Activated CD4-positive, alpha-beta memory T cell treated with anti-CD3 and anti-CD28 coated beads, Interleukin-2, amount 10 ng/mL, durations not matched to agents 7 days and 5 days (primary cell): ENCODE data around the gene ZNF616. TPM values are rescaled to one million over a fixed set of nuclear protein-coding genes. Genes with fewer than 3 reads are reported as not detected.
"Not testable (repeated sequence)": the region's sequence is repeated elsewhere in the genome, so short reads cannot be mapped to it uniquely, and the experiment has no call there.

Source experiments
- CTCF ChIA-PET: fragments of 350-600 bp; sonication (Branson Sonifier 250); formaldehyde crosslinking; loops from one replicate; lab custom pipeline; 2021; ENCODE audit warnings: antibody characterized with exemption, inconsistent platforms; lab: Charles Lee
- POLR2A ChIA-PET: fragments of 350-600 bp; sonication (Branson Sonifier 250); formaldehyde crosslinking; loops from one replicate; lab custom pipeline; 2021; ENCODE audit warnings: antibody characterized with exemption; lab: Charles Lee
- DNase-seq: peaks from one replicate; pipeline ENCODE4 v3.0.0-alpha.2; 2020
- H3K27ac Mint-ChIP-seq: one replicate; pipeline ENCODE4 v1.8.0; 2021; ENCODE audit warnings: mild to moderate bottlenecking, mixed read lengths
- H3K27me3 Mint-ChIP-seq: one replicate; pipeline ENCODE4 v1.8.0; 2021; ENCODE audit warnings: mixed read lengths
- H3K36me3 Mint-ChIP-seq: one replicate; pipeline ENCODE4 v1.8.0; 2021; ENCODE audit warnings: low read depth, mixed read lengths
- H3K4me1 Mint-ChIP-seq: one replicate; pipeline ENCODE4 v1.8.0; 2021; ENCODE audit warnings: mixed read lengths
- H3K4me3 Mint-ChIP-seq: one replicate; pipeline ENCODE4 v1.8.0; 2021; ENCODE audit warnings: mild to moderate bottlenecking, mixed read lengths
- H3K9me3 Mint-ChIP-seq: one replicate; pipeline ENCODE4 v1.8.0; 2021; ENCODE audit warnings: mixed read lengths
- total RNA-seq, 2 experiments: library from RNA; stranded (reverse); gene quantifications; one replicate each; pipeline ENCODE4 v1.2.3, GENCODE V29; 2021

ZNF616 gene
- total RNA-seq, 2 experiments from 2014 or later = 7.9 to 8.5 TPM

DNA sequence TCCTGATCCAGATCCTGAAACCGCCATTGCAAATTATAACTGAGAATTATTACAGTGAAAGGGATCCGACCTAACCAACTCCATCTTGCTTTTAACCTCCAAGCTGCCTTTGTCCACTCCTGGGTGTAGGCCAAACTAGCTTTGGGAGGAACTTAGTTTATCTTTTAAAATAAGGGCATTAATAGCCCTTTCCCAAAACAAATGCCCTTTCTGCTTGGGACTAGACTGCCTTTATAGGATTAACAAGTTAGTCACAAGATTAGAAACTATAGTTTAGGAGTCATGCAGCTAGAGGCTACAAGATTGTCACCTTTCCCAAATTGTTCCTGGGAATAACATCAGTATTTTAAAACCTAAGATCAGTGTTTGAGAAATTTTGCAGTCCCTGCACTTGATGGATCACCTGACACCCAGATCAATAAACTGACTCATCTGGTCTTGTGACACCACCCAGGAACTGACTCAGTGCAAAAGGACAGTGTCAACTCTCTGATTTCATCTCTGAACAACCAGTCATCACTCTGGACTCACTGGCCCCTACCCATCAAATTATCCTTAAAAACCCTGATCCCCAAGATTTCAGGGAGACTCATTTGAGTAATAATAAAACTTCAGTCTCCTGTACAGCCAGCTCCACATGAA, 40.1 kb downstream of the ZNF616 start:
- Mint-ChIP-seq H3K27me3 (no peaks in the 10 kb centered on the region), H3K27ac (no peak overlapping the region), H3K9me3 (peaks cover 27% of the 10 kb centered on the region), H3K4me1 (peaks cover 14% of the 10 kb centered on the region), H3K4me3 (no peak overlapping the region), H3K36me3 (peaks cover 27% of the 10 kb centered on the region)
- CTCF ChIA-PET = no interaction called here
- no peak for DNase-seq
- POLR2A ChIA-PET = no interaction called here

DNA sequence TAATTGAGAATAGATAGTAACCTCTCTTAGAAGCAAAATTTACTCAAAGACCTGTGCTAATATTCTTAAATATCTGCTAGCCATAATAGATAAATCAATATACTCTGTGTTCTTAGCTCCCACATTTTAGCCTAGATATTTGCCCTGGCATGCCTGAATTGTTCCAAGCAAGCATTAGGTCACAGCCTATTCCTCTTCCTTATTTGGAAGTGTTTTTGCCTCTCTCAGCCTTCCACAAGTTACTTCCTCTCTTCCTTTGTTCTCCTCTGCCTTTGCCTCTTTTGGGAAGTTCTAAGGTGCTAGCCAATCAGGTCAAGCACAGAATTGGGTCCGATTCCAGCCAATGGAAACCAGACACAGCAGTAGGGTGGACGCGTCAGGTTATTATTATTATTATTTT, 43.3 kb downstream of the ZNF616 start:
- peaks cover 30% of the 10 kb centered on the region for H3K4me1 Mint-ChIP-seq
- DNase-seq, H3K27me3 Mint-ChIP-seq, POLR2A ChIA-PET, H3K27ac Mint-ChIP-seq, CTCF ChIA-PET: not testable (repeated sequence)
- peaks cover 45% of the 10 kb centered on the region for H3K9me3 Mint-ChIP-seq
- peaks cover 58% of the 10 kb centered on the region for H3K36me3 Mint-ChIP-seq
- peak overlapping the region; percentile 89 for H3K4me3 Mint-ChIP-seq

DNA sequence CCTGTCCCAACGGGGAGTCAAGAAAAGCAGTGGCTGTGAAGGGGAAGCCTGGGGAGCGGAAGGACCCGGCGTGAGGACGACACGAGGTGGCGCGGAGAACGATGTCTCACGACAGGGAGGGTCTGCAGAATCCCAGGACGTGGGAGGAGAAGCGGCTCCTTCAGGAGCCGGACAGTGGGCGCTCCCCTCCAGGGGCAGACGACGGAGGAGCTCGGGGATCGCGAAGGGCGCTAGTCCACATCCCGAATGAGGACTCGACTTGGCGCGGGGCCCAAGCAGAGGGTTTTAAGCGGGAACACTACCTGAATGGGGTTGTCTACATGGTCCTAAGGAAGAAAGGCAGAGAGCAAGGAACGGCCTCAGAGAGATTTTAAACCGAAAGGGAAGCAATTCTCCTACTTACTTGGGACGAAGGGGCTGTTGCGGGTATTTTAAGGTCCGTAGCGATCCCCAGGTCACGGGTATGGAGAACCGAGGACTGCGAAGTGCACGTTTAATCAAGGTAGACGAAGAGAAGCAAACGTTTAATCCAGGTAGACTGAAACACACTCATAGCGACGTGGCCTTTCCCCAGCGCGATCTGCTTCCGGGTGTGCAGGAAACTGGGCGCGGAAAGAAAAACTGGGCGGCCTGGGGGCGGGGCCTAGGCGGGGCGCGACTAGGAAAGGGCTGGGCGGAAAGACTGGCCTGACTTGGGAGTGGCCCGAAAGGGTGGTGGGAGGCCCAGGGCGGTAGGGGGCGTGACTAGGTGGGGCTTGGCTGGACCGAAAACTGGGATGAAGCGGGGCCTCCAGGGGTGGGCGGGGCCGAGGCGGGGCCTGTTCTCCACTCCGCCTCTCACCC, 44.3 kb downstream of the ZNF616 start, which contains the start of gene ZNF841:
Gene ZNF841, minus strand, starts transcription at position 594 of the 843 bp plus-strand sequence. CDS start 10,964 bp downstream, outside the sequence.
- Mint-ChIP-seq H3K27me3 (no peaks in the 10 kb centered on the region), H3K4me1 (peaks cover 34% of the 10 kb centered on the region), H3K36me3 (peaks cover 68% of the 10 kb centered on the region), H3K27ac (peak within 1 kb of the TSS; percentile 88), H3K4me3 (peak within 1 kb of the TSS; percentile 89), H3K9me3 (peaks cover 53% of the 10 kb centered on the region)
- DNase-seq = peak; percentile 90
- ChIA-PET CTCF (no interaction called here), POLR2A (no interaction called here)

DNA sequence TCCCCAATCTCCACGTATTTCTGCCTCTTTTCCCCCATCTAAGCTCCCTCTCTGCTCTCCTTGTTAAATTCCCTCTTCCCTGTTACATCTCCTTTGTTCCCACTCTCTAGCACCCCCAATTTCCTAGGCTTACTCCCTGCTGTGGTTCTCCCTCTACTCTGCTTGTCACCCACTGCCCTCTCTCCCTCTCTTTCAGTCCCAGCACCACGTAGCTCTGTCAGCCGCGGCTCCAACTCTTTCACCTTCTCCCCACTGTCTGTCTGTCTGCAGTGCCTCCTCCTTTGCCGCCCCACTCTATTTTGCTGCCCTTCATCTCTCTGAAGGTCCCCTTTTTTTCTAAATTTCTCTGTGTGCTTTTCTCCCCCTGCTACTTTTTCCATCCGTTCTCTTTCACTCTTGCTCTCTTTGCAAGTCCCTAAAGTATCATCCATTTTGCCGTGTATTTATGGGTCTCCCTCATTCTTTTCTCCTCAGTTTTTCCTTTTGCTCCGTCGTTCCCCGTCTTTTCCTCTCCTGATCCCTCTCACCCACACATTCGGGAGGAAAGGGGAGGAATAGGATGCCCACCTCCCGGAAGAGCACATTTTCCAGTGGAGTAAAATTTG, 45.1 kb downstream of the ZNF616 start:
- peak overlapping the region; percentile 88 for H3K27ac Mint-ChIP-seq
- ChIA-PET CTCF (no interaction called here), POLR2A (interaction anchor here (1.5 kb wide), 1 partner anchor 95 kb away, joined by 3 read pairs; the partner anchor contains the start of gene PPP2R1A)
- H3K9me3 Mint-ChIP-seq = peaks cover 52% of the 10 kb centered on the region
- H3K4me3 Mint-ChIP-seq = peak overlapping the region; percentile 89
- H3K36me3 Mint-ChIP-seq = peaks cover 75% of the 10 kb centered on the region
- no peaks in the 10 kb centered on the region for H3K27me3 Mint-ChIP-seq
- DNase-seq = no peak
- H3K4me1 Mint-ChIP-seq = peaks cover 35% of the 10 kb centered on the region

DNA sequence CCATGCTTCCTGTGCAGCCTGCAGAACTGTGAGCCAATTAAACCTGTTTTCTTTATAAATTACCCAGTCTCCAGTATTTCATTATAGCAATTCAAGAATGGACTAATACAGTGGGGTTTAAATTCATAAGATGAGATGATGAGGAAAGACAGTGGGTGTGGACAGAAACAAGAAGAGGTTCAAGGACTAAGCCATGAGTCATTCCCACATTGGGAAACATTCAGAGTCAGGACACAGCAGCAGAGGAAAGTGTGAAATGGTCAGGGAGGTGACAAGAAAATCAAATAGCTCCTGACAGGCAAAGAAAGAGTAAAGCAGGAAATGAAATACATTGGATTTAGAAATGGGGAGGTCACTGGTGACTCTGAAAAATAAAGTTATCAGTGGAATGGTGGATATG, 53.3 kb downstream of the ZNF616 start:
- no peak overlapping the region for H3K4me3 Mint-ChIP-seq
- ChIA-PET POLR2A (no interaction called here), CTCF (no interaction called here)
- peaks cover 5% of the 10 kb centered on the region for H3K4me1 Mint-ChIP-seq
- H3K27me3 Mint-ChIP-seq = no peaks in the 10 kb centered on the region
- H3K9me3 Mint-ChIP-seq = peaks cover 71% of the 10 kb centered on the region
- H3K27ac Mint-ChIP-seq = no peak overlapping the region
- no peak for DNase-seq
- peaks cover 98% of the 10 kb centered on the region for H3K36me3 Mint-ChIP-seq

DNA sequence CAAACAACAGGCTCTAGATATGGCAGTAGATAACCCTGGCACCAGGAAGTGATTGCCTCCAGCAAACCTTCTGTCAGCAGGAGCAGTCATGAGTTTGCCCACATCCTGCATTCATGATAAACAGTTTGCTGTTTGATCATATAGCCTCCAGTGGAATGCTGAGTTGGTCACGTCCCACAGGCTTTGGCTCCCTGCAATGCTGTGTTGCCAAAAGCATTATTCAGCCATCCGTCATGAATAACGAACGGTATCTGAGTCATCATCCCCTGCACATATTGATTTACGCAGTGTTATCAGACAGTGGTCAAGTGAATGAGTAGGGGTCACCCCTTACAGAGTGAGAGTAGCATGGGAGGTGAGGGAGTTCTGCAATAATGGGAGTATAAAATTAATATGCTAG, 69.2 kb downstream of the ZNF616 start:
- H3K36me3 Mint-ChIP-seq = peaks cover 100% of the 10 kb centered on the region
- peaks cover 71% of the 10 kb centered on the region for H3K9me3 Mint-ChIP-seq
- no peak overlapping the region for H3K27ac Mint-ChIP-seq
- CTCF ChIA-PET = no interaction called here
- no peaks in the 10 kb centered on the region for H3K27me3 Mint-ChIP-seq
- no peak for DNase-seq
- H3K4me1 Mint-ChIP-seq = peaks cover 2% of the 10 kb centered on the region
- POLR2A ChIA-PET = no interaction called here
- no peak overlapping the region for H3K4me3 Mint-ChIP-seq

DNA sequence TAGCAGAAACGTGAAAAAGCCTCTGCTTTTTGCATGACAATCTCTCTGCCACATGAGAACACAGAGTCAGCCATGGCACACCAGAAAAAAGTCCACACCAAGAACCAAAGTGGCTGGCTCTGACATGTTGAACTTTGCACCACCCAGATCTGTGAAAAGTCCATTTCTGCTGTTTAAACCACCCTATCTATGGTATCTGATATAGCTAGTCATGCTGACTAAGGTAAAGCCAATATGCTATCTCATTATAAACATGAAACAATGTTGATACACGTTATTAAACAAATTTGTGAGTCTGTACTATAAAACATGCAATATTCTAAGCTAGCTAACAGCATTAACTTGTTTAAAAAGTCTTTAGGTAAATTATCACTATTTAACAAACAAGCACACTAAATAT, 70.1 kb downstream of the ZNF616 start:
- H3K4me3 Mint-ChIP-seq = no peak overlapping the region
- peaks cover 100% of the 10 kb centered on the region for H3K36me3 Mint-ChIP-seq
- ChIA-PET POLR2A (no interaction called here), CTCF (no interaction called here)
- no peaks in the 10 kb centered on the region for H3K27me3 Mint-ChIP-seq
- no peak overlapping the region for H3K27ac Mint-ChIP-seq
- peaks cover 69% of the 10 kb centered on the region for H3K9me3 Mint-ChIP-seq
- no peak for DNase-seq
- H3K4me1 Mint-ChIP-seq = peaks cover 2% of the 10 kb centered on the region

DNA sequence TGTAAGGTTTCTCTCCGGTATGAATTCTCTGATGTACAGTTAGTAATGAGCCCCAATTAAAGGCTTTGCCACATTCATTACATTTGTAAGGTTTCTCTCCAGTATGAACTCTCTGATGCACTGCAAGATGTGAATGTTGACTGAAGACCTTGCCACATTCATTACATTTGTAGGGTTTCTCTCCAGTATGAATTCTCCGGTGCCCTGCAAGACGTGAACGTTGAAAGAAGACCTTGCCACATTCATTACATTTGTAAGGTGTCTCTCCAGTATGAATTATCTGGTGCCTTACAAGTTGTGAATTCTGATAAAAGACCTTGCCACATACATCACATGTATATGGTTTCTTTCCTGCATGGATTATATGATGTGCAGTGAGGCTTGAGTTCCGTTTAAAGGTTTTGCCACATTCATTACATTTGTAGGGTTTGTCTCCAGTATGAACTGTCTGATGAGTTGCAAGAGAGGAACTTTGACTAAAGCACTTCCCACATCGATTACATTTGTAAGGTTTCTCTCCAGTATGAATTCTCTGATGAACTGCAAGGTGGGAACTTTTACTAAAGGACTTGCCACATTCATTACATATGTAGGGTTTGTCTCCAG, 73.4 kb downstream of the ZNF616 start:
- Mint-ChIP-seq H3K27me3 (no peaks in the 10 kb centered on the region), H3K9me3 (peaks cover 73% of the 10 kb centered on the region), H3K4me3 (no peak overlapping the region), H3K4me1 (peaks cover 2% of the 10 kb centered on the region), H3K36me3 (peaks cover 90% of the 10 kb centered on the region), H3K27ac (no peak overlapping the region)
- DNase-seq = no peak
- ChIA-PET CTCF (no interaction called here), POLR2A (no interaction called here)

DNA sequence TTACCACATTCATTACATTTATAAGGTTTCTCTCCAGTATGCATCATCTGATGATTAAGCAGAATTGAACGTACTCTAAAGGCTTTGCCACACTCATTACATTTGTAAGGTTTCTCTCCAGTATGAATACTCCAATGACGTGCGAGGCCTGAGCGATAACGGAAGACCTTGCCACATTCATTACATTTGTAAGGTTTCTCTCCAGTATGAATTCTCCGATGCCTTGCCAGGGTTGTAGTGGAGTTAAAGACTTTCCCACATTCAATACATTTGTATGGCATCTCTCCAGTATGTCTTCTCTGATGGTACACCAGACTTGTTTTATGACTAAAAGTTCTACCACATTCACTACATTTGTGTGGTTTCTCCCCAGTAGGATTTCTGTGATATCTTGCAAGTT, 74.3 kb downstream of the ZNF616 start:
- Mint-ChIP-seq H3K27me3 (no peaks in the 10 kb centered on the region), H3K4me3 (no peak overlapping the region), H3K4me1 (peaks cover 2% of the 10 kb centered on the region), H3K9me3 (peaks cover 72% of the 10 kb centered on the region), H3K36me3 (peaks cover 89% of the 10 kb centered on the region), H3K27ac (no peak overlapping the region)
- ChIA-PET POLR2A (no interaction called here), CTCF (no interaction called here)
- no peak for DNase-seq

Other genes starting within 250 kb of the ZNF616 start
- gene ZNF649, start 234.9 kb downstream of the ZNF616 start, total RNA-seq = 1 to 10 TPM; 8.1 to 9.6 TPM
- gene ZNF613, start 212.5 kb downstream of the ZNF616 start, total RNA-seq = 1 to 10 TPM; 7.7 to 8.1 TPM
- gene ZNF350, start 153.1 kb downstream of the ZNF616 start, total RNA-seq = 10 to 100 TPM; 14.0 to 15.9 TPM
- gene ZNF615, start 131.7 kb downstream of the ZNF616 start, total RNA-seq = 10 to 100 TPM; 11.4 to 12.1 TPM
- gene ZNF614, start 111.6 kb downstream of the ZNF616 start, total RNA-seq = 1 to 10 TPM; 8.0 to 8.2 TPM
- 10 to 100 TPM; 12.8 to 13.6 TPM for gene ZNF432, start 91.1 kb downstream of the ZNF616 start, total RNA-seq
- gene ZNF841, start 44.2 kb downstream of the ZNF616 start, total RNA-seq = 10 to 100 TPM; 26.7 to 28.5 TPM
- 10 to 100 TPM; 17.3 to 18.0 TPM for gene ZNF836, start 31.7 kb upstream of the ZNF616 start, total RNA-seq
- 100 to 1,000 TPM; 203 to 209 TPM for gene PPP2R1A, start 50.1 kb upstream of the ZNF616 start, total RNA-seq
- gene ZNF766, start 129.6 kb upstream of the ZNF616 start, total RNA-seq = 10 to 100 TPM; 23.3 to 24.1 TPM
- gene ZNF480, start 157.2 kb upstream of the ZNF616 start, total RNA-seq = 10 to 100 TPM; 12.4 to 14.0 TPM
- gene ZNF610, start 196.3 kb upstream of the ZNF616 start, total RNA-seq = 1 to 10 TPM; 1.2 to 1.4 TPM
- gene ZNF880, start 230.0 kb upstream of the ZNF616 start, total RNA-seq = 10 to 100 TPM; 15.5 to 15.9 TPM